H1 (cell line): Measurements from ENCODE around the gene AGR3.

ENCODE experiments used
- BACH1 ChIP-seq: IDR thresholded peaks from 2 replicates; pipeline ENCODE4 v1.6.1; 2012; ENCODE audit warnings: low read length, improper control_type of control experiment
- EGR1 ChIP-seq: IDR thresholded peaks from 2 replicates; pipeline ENCODE4 v1.6.1; 2011; ENCODE audit warnings: low read depth, low read length, borderline replicate concordance
- GTF2F1 ChIP-seq: IDR thresholded peaks from 2 replicates; pipeline ENCODE4 v1.6.1; 2012; ENCODE audit warnings: low read depth, low read length, improper control_type of control experiment, borderline replicate concordance
- JUND ChIP-seq: IDR thresholded peaks from 2 replicates; pipeline ENCODE4 v1.6.1; 2011; ENCODE audit warnings: mild to moderate bottlenecking, improper control_type of control experiment, low read length
- MAFK ChIP-seq: IDR thresholded peaks from 2 replicates; pipeline ENCODE4 v1.6.1; 2012; ENCODE audit warnings: low read depth, mild to moderate bottlenecking, improper control_type of control experiment, low read length
- POLR2A ChIP-seq, 2 experiments: IDR thresholded peaks; 1 replicate in 1 of 2; 2 replicates in 1 of 2; pipeline ENCODE4 v1.6.1; 2011; ENCODE audit warnings: low read depth in 2 of 2, low read length in 2 of 2, mild to moderate bottlenecking in 2 of 2; ENCODE audit errors: control extremely low read depth in 1 of 2
- TAF1 ChIP-seq: IDR thresholded peaks from 2 replicates; pipeline ENCODE4 v1.6.1; 2011; ENCODE audit warnings: mild to moderate bottlenecking, low read depth, low read length
- TF ChIP-seq, protein P1 (sequence below): IDR thresholded peaks from 2 replicates; pipeline ENCODE4 v1.6.1; 2011; ENCODE audit warnings: low read length, improper control_type of control experiment
- TF ChIP-seq, protein P2 (sequence below), 3 experiments: IDR thresholded peaks; 1 replicate in 2 of 3; 2 replicates in 1 of 3; pipeline versions ENCODE4 v1.5.1 to v1.6.1; 2011; ENCODE audit warnings: low read length in 3 of 3, mild to moderate bottlenecking in 3 of 3, inconsistent platforms in 2 of 3, low read depth in 1 of 3, moderate library complexity in 1 of 3; ENCODE audit not compliant: insufficient read depth in 1 of 3; ENCODE audit errors: control extremely low read depth in 1 of 3

DNA sequence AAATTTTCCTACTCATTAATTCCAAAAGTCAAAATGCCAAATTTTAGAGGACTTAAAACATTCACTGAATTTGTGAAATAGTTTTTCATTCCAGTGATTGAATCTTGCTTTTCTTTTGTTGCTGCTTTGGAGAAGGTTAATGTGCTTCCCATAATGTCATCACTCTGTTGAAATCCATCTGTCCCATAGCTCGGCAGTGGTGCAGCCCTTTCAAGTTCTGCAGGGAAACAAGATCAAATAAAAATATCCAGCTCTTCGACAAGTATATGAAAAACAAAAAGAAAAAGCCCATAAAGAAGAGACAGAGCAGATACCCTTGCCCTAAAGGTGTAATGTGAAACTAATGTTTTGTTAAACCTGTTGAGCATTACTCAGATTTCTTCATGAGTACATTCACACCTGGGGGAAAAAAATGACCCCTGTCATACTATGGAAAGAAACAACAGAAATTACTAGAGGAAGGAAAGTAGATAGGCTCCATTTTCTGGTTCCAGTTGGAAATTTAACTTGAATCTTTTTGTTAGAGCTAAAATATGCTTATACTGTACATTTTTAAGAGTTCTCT lies 35.1 kb downstream of the AGR3 start:
- TF ChIP-seq JUND, result no peak
- TF ChIP-seq EGR1, result no peak
- TF ChIP-seq POLR2A (IDR thresholded peaks at IDR 0.05; ENCODE audit: control extremely low read depth in 1 of 2, low read depth in 2 of 2, low read length in 2 of 2), result no peak
- no peak for TF ChIP-seq TAF1
- TF ChIP-seq, protein P1, sequence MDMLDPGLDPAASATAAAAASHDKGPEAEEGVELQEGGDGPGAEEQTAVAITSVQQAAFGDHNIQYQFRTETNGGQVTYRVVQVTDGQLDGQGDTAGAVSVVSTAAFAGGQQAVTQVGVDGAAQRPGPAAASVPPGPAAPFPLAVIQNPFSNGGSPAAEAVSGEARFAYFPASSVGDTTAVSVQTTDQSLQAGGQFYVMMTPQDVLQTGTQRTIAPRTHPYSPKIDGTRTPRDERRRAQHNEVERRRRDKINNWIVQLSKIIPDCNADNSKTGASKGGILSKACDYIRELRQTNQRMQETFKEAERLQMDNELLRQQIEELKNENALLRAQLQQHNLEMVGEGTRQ, result no peak
- TF ChIP-seq MAFK, result no peak
- TF ChIP-seq BACH1, result no peak
- no peak for TF ChIP-seq GTF2F1
- TF ChIP-seq, protein P2, sequence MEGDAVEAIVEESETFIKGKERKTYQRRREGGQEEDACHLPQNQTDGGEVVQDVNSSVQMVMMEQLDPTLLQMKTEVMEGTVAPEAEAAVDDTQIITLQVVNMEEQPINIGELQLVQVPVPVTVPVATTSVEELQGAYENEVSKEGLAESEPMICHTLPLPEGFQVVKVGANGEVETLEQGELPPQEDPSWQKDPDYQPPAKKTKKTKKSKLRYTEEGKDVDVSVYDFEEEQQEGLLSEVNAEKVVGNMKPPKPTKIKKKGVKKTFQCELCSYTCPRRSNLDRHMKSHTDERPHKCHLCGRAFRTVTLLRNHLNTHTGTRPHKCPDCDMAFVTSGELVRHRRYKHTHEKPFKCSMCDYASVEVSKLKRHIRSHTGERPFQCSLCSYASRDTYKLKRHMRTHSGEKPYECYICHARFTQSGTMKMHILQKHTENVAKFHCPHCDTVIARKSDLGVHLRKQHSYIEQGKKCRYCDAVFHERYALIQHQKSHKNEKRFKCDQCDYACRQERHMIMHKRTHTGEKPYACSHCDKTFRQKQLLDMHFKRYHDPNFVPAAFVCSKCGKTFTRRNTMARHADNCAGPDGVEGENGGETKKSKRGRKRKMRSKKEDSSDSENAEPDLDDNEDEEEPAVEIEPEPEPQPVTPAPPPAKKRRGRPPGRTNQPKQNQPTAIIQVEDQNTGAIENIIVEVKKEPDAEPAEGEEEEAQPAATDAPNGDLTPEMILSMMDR (IDR thresholded peaks at IDR 0.05; ENCODE audit: control extremely low read depth in 1 of 3, insufficient read depth in 1 of 3, low read depth in 1 of 3, low read length in 3 of 3), result no peak
